ENCODE results near the gene SNTB2. TPM values are rescaled to one million over a fixed set of nuclear protein-coding genes. Genes with fewer than 3 reads are reported as not detected.

Gene SNTB2
- total and polyA plus RNA-seq, 2 of the 13 experiments (the other 11 are each of a cell fraction or from before 2014, with no cell fraction given), result 11.5 to 19.2 TPM

- 0 out of 2 replicates have a peak, but pooled peaks have one; percentile 65 for TF ChIP-seq ELK4 (CRISPR knock-in tag; IDR thresholded peaks at IDR 0.05; ENCODE audit: borderline replicate concordance)
- peak; percentile 80 for TF ChIP-seq ZNF510 (CRISPR knock-in tag; IDR thresholded peaks at IDR 0.05; ENCODE audit: low read depth)
- no peak for TF ChIP-seq PREB (CRISPR knock-in tag; IDR thresholded peaks at IDR 0.05)
- 0 out of 2 replicates have a peak, but pooled peaks have one; percentile 17 for TF ChIP-seq GZF1 (CRISPR knock-in tag; IDR thresholded peaks at IDR 0.05)
- no peak; the same call in 1 of the 2 replicates for TF ChIP-seq ARHGAP35 (CRISPR knock-in tag; IDR thresholded peaks at IDR 0.05; ENCODE audit: borderline replicate concordance)
- peak; percentile 76; the same call in 1 of the 2 replicates for TF ChIP-seq ZSCAN25 (CRISPR knock-in tag; IDR thresholded peaks at IDR 0.05)
- peak; percentile 88; the same call in 1 of the 2 replicates for TF ChIP-seq E2F2 (CRISPR knock-in tag; IDR thresholded peaks at IDR 0.05; ENCODE audit: borderline replicate concordance)
- no peak for TF ChIP-seq ZNF784 (CRISPR knock-in tag; IDR thresholded peaks at IDR 0.05; ENCODE audit: borderline replicate concordance)
- TF ChIP-seq ZNF558 (CRISPR knock-in tag; IDR thresholded peaks at IDR 0.05; ENCODE audit: borderline replicate concordance), result peak; percentile 93; the same call in 1 of the 2 replicates
- TF ChIP-seq MAFK (conservative IDR thresholded peaks at IDR 0.05 in 1 of 2, IDR thresholded peaks at IDR 0.05 in 1 of 2; ENCODE audit: low read length in 2 of 2), result no peak
- no peak for TF ChIP-seq SMARCE1 (IDR thresholded peaks at IDR 0.05; ENCODE audit: borderline replicate concordance)
- peak; percentile 98 for TF ChIP-seq POLR2G (IDR thresholded peaks at IDR 0.05; ENCODE audit: low read depth, low read length)
- TF ChIP-seq TEAD3 (CRISPR knock-in tag; optimal IDR thresholded peaks at IDR 0.05; ENCODE audit: borderline replicate concordance), result peak; percentile 45
- TF ChIP-seq ZNF619 (CRISPR knock-in tag; IDR thresholded peaks at IDR 0.05), result peak; percentile 97
- peak in 1 of 2 experiments; percentile 52; a peak in 1 of 4 replicates for TF ChIP-seq REST (IDR thresholded peaks at IDR 0.05; ENCODE audit: borderline replicate concordance in 1 of 2, low read depth in 1 of 2, low read length in 2 of 2)
- no peak for TF ChIP-seq KLF15 (CRISPR knock-in tag; IDR thresholded peaks at IDR 0.05; ENCODE audit: borderline replicate concordance)
- TF ChIP-seq ZSCAN5A (CRISPR knock-in tag; IDR thresholded peaks at IDR 0.05; ENCODE audit: borderline replicate concordance), result no peak
These were observed at the start of gene SNTB2 (continued) for GRCh38 chr16:69186642-69187445.
